GM12864 (cell line): ENCODE data around the gene MYMX.

Experiments
- DNase-seq: peaks from one replicate; pipeline ENCODE4 v3.0.0-alpha.2; 2011; ENCODE audit warnings: low read depth
- H3K4me3 ChIP-seq: 2 replicates; pipeline ENCODE4 v1.5.1; 2011; ENCODE audit warnings: mild to moderate bottlenecking, low read depth, low read length, control low read depth
- TF ChIP-seq, protein P1 (sequence below): IDR thresholded peaks from 2 replicates; pipeline ENCODE4 v1.5.1; 2011; ENCODE audit warnings: low read depth, mild to moderate bottlenecking, moderate library complexity, low read length, control low read depth, inconsistent platforms; ENCODE audit errors: missing control alignments

The MYMX gene

GRCh38 chr6:44220913-44221290 lies 4.2 kb downstream of the MYMX start:
- H3K4me3 ChIP-seq = no peak overlapping the region
- DNase-seq = no peak
- TF ChIP-seq, protein P1, sequence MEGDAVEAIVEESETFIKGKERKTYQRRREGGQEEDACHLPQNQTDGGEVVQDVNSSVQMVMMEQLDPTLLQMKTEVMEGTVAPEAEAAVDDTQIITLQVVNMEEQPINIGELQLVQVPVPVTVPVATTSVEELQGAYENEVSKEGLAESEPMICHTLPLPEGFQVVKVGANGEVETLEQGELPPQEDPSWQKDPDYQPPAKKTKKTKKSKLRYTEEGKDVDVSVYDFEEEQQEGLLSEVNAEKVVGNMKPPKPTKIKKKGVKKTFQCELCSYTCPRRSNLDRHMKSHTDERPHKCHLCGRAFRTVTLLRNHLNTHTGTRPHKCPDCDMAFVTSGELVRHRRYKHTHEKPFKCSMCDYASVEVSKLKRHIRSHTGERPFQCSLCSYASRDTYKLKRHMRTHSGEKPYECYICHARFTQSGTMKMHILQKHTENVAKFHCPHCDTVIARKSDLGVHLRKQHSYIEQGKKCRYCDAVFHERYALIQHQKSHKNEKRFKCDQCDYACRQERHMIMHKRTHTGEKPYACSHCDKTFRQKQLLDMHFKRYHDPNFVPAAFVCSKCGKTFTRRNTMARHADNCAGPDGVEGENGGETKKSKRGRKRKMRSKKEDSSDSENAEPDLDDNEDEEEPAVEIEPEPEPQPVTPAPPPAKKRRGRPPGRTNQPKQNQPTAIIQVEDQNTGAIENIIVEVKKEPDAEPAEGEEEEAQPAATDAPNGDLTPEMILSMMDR = no peak

GRCh38 chr6:44221291-44221960 lies 4.7 kb downstream of the MYMX start:
- H3K4me3 ChIP-seq = no peak overlapping the region
- peak; percentile 41 for DNase-seq
- TF ChIP-seq, protein P1 = peak; percentile 95

DNA sequence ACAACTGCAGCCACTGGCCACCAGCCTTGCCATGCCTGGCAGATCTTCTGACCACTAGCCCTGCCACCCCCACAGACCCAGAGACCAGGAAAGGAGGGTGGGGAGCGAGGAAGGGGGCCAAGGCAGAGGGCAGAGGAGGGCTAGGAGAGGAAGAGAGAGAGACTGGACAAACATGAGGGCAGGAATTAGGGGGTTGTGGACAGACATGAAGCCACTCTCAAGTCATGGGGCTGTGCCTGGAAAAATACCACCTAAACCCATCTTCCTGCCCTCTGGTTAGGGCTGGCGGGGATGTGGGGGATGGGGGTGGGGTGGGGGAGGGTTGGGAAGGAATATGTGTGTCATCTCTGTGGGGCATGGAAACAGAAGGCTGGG lies 5.2 kb downstream of the MYMX start:
- H3K4me3 ChIP-seq = no peak overlapping the region
- DNase-seq = no peak
- TF ChIP-seq, protein P1 = no peak

GRCh38 chr6:44222486-44223318 lies 6.0 kb downstream of the MYMX start:
- TF ChIP-seq, protein P1 = no peak
- DNase-seq = no peak
- H3K4me3 ChIP-seq = peak overlapping the region; percentile 59

- peak within 1 kb of the TSS; percentile 78 for H3K4me3 ChIP-seq
- TF ChIP-seq, protein P1 = peak; percentile 37
- no peak for DNase-seq
These were observed 6.7 kb downstream of the MYMX start, which contains the start of gene SLC29A1 for GRCh38 chr6:44223319-44224028. TSS of gene SLC29A1 (plus strand) at chr6:44223595. CDS start at chr6:44227314, 3,719 bp downstream.

GRCh38 chr6:44224029-44224964 lies 7.6 kb downstream of the MYMX start:
- H3K4me3 ChIP-seq = peak overlapping the region; percentile 78
- no peak for DNase-seq
- TF ChIP-seq, protein P1 = peak; percentile 19
